ENCODE measurements around the gene MYRF.

Gene MYRF

DNA sequence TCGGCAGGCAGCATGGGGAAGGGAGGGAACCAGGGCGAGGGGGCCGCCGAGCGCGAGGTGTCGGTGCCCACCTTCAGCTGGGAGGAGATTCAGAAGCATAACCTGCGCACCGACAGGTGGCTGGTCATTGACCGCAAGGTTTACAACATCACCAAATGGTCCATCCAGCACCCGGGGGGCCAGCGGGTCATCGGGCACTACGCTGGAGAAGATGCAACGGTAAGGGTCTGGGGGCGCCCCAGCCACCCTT lies 75.9 kb downstream of the MYRF start:
- DNase-seq, result no peak

- peak; percentile 25 for DNase-seq
These were observed 76.4 kb downstream of the MYRF start for GRCh38 chr11:61828629-61829407.

DNA sequence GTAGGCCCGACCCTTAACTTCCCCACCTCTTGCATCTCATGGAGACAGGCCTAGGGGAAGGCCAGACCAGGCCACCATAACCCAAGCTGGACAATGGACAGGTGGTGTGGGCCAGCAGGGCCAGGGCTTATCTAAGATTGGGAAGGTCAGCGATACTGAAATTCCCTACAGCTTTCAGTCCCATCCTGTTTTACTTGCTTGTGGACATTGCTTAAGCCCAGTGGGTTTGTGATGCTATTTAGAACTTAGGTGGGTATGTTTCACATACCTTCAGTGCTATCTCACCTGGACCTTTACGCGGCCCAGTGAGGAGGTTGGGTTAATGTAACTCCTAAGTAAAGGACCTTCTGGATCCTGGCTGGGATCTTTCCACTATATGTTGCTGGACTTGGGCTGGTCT lies 77.4 kb downstream of the MYRF start:
- DNase-seq, result no peak

DNA sequence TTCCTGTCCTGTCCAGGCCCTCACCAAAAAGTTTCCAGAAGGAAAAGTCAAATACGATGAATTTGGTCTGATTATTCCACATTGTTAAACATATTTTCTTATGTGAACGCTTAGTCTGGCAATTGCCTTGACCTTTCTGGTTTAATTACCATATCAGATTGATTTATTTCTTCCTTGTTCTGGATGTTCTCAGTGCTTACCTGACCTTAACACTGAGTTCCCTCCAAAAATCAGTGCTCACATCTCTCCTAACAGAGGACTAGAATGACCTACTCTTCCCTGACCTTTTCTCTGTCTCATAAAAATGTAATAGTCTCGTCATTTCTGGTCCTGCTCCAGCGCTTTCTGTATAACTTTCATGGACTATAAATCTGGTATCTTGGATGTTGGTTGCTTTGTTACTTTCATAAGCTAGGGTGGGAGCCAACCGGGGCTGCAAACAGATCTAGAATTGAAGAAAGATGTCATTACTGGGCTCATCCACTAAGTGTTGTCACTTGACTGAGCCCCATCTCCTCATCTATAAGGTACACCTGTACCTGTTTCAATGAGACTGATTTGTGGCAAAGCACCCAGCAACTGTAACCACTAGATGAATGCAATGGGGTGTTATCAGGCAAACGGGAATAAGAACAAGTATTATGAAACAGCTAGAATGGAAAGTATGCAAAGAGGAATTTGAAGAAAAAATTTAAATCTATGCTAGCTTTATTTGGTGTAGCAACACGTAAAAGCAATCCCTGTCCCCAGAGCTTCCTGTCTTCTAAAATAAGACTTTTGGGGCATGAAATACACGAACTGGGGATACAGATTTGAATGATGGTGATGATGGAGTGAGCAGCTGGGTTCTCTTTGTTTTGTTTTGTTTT lies 78.0 kb downstream of the MYRF start:
- no peak for DNase-seq

- DNase-seq, result no peak
These were observed 79.8 kb downstream of the MYRF start for GRCh38 chr11:61832207-61832606.

DNA sequence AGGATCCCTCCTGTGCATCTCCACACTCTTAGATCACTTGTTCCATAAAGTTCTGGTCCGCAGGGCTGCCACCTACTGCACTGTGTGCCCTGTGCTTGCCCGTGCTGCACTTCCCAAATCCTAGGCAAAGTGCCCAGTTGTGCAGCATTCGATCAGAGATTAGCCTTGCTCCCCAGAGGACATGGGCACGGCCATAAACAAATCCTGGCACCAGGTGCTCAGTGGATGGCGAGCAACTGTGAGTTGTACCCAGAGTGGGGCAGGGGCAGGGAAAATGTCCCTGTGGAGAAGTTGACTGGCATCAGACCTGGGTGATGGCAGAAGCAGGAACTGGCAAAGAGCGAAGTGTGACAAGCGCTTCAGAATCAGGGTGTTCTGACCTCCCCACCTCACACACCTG lies 80.3 kb downstream of the MYRF start:
- no peak for DNase-seq

GRCh38 chr11:61833471-61833870 lies 81.0 kb downstream of the MYRF start:
- no peak for DNase-seq

- no peak for DNase-seq
These were observed 81.5 kb downstream of the MYRF start for GRCh38 chr11:61833926-61834277.

DNA sequence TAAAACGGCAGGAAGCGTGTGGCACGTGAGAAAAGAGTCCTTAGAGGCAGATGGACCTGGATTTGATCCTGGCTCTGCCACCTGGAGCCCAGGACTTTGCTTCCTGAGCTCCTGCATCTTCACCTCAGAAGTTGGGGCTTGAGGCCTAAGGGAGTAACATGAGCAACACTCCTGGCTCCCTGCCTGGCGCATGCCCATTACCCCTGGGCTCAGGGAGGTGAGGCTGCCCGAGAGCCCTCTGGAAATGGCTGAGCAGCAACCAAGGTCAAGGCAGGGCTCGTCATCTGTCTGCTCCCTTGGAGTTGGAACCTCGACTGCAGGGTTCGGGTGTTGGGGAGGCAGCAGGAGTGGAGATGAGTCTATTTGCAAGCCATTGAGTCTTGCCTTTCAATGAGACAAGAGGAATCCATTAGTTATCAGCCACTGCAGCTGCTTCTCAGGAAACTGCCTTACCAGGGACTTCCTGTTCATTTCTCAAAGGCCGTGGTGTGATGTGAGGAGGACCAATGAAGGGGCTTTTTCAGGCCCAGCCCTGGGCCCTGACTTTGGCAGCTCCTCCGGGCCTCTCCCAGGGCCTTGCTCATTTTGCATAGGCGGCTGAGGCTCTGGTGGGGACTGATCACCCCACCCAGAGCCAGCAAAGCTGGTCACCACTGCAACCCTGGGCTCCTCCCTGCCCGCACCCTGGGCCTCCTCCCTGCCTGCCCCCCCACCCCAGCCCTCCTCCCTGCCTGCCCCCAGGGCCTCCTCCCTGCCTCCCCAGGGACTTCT lies 82.0 kb downstream of the MYRF start:
- DNase-seq, result peak; percentile 64

DNA sequence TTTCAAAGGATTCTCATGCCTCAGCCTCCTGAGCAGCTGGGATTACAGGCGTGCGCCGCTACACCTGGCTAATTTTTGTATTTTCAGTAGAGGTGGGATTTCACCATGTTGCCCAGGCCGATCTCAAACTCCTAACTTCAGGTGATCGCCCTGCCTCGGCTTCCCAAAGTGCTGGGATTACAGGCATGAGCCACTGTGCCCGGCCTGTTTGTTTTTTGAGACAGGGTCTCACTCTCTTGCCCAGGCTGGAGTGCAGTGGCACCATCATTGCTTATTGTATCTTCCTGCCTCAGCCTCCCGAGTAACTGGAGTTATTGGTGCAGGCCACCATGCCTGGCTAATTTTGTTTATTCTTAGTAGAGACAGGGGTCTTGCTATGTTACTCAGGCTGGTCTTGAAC lies 83.8 kb downstream of the MYRF start:
- DNase-seq, result no peak

DNA sequence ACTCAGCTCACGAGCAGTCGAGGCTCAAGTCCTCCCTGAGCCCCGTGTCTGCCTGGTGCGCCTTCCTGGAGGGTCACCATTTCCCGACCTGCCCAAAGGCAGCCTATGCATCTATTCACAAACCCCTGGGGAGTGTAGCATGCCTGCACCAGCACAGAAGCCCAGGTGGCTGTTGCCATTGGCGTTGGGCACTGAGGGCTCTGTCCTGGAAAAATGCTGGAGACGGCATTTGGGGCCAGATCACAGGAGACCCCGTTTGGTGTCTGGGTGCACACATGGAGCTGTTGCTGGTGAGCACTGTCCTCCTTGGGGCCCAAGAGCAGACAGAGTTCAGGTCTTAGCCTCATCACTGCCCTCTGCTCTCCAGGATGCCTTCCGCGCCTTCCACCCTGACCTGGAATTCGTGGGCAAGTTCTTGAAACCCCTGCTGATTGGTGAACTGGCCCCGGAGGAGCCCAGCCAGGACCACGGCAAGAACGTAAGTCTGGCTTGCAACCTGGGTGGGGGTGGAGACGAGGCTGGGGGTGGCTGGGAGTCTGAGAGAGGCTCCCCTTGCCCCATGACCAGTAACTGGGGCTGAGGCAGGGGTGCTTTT lies 85.1 kb downstream of the MYRF start:
- DNase-seq, result no peak

Measured in CD4-positive, alpha-beta T cell treated with Interleukin-10 for 1 hour (primary cell).